Left forelimb (tissue), 1 donor: ENCODE data around the gene MYLK.
A peak's percentile ranks its signal among the peaks of the same experiment; 100 is the strongest.
"Not testable (repeated sequence)": the region's sequence is repeated elsewhere in the genome, so short reads cannot be mapped to it uniquely, and the experiment has no call there.

ENCODE experiments used
- DNase-seq: peaks from one replicate; pipeline ENCODE4 v3.0.0-alpha.2; 2018; ENCODE audit warnings: low spot score

The MYLK gene

GRCh38 chr3:123723070-123723469 is 161.1 kb downstream of the MYLK start:
- DNase-seq: no peak

GRCh38 chr3:123722456-123722855 is 161.7 kb downstream of the MYLK start:
- no peak for DNase-seq

- no peak for DNase-seq
Measured at GRCh38 chr3:123722021-123722420, 162.1 kb downstream of the MYLK start.

GRCh38 chr3:123721095-123721689 is 162.9 kb downstream of the MYLK start:
- not testable (repeated sequence) for DNase-seq

- no peak for DNase-seq
Measured at GRCh38 chr3:123720638-123721037, 163.5 kb downstream of the MYLK start.

- no peak for DNase-seq
Measured at GRCh38 chr3:123719862-123720453, 164.2 kb downstream of the MYLK start.

GRCh38 chr3:123719061-123719756 is 164.9 kb downstream of the MYLK start:
- DNase-seq: peak; percentile 82

GRCh38 chr3:123718108-123718507 is 166.0 kb downstream of the MYLK start:
- no peak for DNase-seq

- DNase-seq: not testable (repeated sequence)
Measured at GRCh38 chr3:123717451-123717850, 166.7 kb downstream of the MYLK start.

GRCh38 chr3:123716411-123716810 is 167.7 kb downstream of the MYLK start:
- no peak for DNase-seq

- DNase-seq: no peak
Measured at GRCh38 chr3:123713211-123713610, 170.9 kb downstream of the MYLK start.

GRCh38 chr3:123712077-123712860 is 171.9 kb downstream of the MYLK start:
- no peak for DNase-seq

GRCh38 chr3:123711356-123711755 is 172.8 kb downstream of the MYLK start:
- no peak for DNase-seq

GRCh38 chr3:123708531-123708930 is 175.6 kb downstream of the MYLK start:
- DNase-seq: no peak

GRCh38 chr3:123707641-123708040 is 176.5 kb downstream of the MYLK start:
- DNase-seq: not testable (repeated sequence)

- no peak for DNase-seq
Measured at GRCh38 chr3:123706871-123707270, 177.3 kb downstream of the MYLK start.

- no peak for DNase-seq
Measured at GRCh38 chr3:123705488-123706285, 178.4 kb downstream of the MYLK start.

GRCh38 chr3:123703663-123704062 is 180.5 kb downstream of the MYLK start:
- DNase-seq: peak; percentile 55

- DNase-seq: no peak
Measured at GRCh38 chr3:123702720-123703119, 181.4 kb downstream of the MYLK start.

GRCh38 chr3:123702057-123702456 is 182.1 kb downstream of the MYLK start:
- not testable (repeated sequence) for DNase-seq

GRCh38 chr3:123700791-123701722 is 183.1 kb downstream of the MYLK start:
- DNase-seq: no peak
